SKM-1 treated with dmso at 0.1 percent for 144 hours (cell line): ENCODE results near the gene TRIO.

ENCODE experiments used
- DNase-seq: peaks from one replicate; lab custom pipeline; 2025; ENCODE audit not compliant: unreplicated experiment; lab: John Stamatoyannopoulos, UW

Gene TRIO

DNA sequence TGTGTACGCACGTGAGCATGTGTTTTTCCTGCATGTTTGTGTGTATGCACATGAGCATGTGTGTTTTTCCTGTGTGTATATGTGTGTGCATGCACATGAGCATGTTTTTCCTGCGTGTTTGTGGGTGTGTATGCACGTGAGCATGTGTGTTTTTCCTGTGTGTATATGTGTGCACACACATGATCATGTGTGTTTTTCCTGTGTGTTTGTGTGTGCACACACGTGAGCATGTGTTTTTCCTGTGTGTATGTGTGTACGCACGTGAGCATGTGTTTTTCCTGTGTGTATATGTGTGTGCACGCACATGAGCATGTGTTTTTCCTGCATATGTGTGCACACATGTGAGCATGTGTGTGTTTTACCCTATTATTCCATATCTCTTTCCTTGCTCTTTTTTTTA, 205.9 kb downstream of the TRIO start:
- no peak for DNase-seq

DNA sequence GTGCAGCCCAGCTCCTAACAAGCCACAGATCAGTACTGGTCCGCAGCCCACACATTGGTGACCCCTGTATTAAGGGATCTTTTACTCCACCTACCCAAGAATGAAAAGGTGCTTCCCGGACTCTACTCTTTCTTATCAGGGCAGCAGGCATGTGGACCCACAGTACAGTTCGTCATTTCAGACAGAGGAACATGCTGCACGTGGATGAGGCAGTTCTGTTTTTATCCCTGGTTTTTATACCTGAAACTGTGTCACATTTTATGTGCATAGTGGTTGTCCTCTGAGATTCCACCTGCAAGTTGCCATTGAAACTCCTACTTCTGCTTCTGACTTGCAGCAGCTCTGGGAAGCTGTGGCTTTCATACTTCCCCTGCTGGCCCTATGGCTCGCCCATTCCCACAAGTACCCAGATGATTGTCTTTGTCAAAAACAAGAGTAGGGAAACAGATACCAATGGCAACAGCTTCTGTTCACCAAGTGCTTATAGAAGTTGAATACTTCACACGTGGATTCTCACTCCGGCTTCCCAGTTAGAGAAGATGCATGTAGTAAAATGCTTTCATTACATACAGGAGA, 208.0 kb downstream of the TRIO start:
- DNase-seq, result no peak

DNA sequence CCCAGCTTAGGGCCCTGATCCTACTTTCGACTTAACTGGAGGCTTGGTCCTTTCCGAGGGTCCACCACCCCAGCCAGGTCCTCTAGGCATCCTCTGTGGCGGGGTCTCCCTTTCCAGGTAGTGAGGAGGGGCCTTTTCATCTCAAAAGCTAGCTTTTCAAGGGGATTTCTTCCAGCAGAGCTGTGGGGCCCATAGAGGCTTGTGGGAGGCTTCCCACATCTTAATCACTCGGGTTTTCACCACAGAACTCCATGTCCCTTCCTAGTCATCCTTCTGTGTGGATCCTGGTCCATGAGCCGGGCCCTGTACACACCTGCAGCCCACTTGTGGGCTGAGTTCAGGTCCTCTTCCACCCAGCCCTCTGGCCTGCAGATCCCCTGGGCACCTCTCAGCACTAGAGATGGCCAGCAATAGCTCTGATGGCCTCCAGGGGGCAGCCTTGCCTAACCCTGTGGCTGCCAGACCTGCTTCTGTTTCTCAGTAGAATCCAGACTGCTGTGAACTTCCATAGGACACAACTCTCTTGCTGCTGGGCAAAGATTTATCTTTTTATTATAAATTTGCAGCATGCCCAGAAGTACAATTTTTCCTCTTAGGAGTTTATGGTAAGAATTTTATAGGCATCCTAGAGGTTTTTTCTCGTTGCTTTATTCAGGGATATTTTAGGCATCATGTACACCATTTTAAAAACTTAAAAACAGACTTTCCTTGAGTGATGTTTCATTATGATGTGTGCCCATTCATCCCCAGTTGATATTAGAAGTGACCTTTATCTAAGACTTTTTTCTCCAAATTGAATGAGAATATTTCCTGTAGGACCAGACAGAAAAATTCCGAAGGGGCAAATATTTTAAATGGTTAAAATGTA, 208.9 kb downstream of the TRIO start:
- DNase-seq, result peak; percentile 63

DNA sequence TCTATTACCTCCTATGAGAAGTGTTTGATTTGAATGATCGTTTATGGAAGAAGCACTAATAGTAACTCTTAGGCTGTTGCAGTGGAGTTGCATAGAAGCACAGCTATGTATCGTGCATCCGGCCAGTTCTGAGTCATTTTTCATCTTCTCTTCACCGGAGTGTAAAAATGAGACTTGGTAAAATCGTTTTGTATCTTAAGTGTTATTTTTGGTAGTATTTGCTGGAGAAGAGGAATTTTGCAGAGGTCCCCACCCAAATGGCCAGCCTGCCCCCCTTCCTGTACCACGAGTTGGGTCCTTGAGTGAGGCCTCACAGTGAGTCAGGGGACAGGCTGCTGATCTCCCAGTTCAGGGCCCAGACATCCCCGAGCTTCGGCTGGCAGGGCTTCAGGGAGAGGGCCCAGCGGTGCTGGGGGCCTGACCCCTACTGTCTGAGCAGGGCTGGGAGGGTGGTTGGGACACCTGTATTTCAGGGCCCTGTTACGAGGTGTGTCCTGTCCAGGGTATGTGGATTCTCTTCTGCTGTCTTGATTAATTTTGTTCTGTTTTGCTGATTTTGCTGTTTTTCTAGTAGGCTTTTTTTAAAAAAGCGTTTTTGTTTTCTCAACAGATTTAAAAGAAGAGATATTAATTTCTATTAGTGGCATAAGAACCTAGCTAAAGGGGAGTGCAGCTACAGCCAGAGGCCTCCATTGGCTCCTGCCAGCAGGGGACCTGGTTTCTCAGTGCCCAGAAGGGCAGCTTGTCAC, 210.8 kb downstream of the TRIO start:
- no peak for DNase-seq

DNA sequence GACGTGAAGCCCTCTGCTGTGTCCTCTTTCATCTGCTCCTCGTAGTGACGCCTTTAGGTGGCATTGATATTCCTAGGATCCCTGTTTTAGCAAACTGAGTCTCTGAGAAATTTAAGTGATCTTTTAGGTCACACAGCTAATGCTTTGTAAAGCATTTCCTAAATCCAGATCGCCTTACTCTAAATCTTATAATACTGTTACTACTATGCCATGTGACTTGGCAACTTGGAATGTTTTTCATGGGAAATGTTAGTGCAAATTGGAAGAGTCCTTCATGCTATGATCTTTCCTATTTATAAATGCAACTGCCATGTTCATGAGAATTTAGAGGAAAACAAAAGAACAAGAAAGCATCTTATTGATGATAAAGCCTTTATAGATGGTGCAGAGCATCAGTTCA, 212.2 kb downstream of the TRIO start:
- DNase-seq, result no peak

DNA sequence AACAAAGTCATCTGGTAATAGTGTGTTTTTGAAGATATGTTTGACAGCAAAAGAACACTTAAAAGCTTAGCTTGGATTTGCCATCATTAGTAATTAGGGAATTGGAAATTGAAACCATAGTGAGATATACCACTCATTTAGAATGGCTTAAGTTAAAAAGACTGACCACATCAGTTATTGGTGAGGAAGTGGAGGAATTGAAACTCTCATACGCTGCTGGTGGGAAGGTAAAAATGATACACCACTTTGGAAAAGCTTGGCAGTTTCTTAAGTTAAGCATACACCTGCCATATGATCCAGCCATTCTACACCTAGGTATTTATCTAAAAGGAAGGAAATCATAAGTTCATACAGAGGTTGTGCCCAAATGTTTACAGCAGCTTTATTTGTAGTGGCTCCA, 213.2 kb downstream of the TRIO start:
- no peak for DNase-seq

DNA sequence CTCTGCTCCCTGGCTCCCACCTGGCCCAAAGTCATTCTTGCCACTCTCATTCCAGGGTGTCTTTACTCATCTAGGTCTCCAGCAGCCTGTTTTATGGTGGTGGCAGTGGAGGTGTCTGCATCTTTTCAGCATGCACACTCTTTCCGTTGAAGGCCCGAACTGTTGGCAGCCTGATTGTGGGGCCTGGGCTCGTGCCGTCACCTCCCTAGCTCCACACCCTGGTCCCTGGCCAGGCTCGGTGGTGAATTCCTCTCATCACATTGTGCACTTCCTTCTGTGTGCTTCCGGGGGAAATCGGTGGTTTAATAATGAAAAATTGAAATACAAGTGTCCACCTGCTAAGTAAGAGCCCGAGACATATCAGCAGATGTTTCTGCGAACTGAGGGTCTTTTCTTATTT, 214.3 kb downstream of the TRIO start:
- no peak for DNase-seq

DNA sequence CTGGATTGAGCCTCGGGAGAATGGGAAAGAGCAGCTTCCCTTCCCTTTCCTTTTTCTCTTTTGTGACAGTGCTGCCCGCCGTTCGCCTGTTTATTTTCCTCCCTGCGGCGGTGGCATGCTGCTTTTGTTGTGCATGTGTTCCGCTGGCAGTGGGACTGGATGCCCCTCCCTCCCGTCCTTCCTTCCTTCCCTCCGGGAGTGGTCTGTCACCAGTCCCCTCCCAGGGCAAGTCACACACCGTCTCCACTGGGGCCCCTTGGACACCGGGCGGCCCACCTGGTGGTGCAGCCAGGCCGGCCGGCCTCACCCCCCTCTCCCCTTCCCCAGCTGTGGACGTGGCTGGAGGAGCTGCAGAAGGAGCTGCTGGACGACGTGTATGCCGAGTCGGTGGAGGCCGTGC, 214.7 kb downstream of the TRIO start:
- DNase-seq, result no peak

DNA sequence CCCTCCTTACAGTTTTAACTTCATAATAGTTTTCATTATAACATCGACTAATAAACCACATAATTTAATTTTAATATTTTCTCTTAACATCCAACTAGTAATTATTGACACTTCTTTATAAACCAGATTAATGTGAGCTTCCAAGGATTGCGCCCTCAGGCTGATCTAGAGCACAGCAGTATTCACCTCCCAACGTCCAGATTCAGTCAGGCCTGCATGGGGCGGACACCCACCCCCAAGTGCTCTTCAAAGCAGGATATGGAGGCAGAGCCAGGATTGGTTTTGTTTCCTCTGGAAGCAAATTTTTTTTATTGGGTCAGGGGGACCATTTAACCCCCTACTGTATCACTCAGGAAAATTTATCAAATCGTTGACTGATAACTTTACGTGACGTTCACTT, 215.4 kb downstream of the TRIO start:
- no peak for DNase-seq

DNA sequence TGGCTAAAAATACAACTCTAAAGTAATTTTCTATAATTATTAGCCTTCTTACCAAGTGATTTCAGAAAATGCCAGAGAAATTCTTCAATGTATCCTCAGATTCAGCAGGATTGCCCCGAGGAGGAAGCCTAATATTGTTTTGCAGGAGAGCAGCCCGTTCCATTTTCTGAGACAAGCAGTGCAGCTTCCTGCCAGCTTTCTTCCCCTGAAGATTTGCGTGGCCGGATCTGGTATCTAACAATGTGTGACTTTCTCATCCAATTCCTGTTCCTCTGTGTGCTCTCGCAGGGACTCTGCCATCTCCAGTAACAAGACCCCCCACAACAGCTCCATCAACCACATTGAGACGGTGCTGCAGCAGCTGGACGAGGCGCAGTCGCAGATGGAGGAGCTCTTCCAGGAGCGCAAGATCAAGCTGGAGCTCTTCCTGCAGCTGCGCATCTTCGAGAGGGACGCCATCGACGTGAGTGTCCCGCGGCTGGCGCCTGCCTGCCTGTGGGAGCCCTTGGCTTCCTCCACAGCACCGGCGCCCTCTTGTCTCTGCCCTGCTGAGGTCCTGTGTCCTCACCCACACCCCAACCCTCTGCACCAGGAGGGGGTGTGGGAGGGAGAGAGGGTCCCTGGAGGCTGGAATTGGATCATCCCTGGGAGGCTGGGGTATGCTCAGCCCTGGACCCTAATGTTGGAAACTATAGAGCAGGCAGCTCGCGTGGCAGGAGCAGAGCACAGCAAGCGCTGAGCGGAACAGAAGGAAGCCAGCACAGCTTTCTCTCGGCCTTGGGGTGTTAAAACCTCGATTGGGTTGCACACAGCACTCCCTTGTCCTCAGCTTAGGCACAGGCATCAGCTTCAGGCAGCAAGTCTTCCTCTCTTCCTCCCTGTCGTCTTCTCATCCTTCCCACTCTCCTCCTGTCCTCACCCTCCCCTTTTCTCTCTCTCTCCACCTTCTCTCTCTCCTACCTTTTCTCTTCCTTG, 216.2 kb downstream of the TRIO start:
- no peak for DNase-seq

DNA sequence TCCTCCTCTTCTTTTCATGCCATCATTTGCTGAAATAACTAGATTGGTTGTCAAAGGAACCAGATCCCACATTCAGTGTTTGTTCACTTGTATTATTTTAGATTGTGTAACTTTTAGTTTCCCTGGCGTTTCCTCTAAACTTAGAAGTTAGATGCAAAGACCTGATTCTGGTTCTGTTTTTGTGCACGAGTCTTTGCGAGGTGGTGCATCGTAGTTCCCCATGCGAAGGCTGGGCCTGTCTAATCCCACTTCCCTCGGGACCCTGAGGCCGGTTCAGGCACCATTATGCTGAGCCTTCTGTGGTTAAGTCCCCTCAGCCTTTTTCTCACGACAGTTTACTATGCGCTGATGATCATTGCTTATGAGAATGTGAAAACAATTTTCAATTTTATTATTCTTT, 219.3 kb downstream of the TRIO start:
- no peak for DNase-seq

DNA sequence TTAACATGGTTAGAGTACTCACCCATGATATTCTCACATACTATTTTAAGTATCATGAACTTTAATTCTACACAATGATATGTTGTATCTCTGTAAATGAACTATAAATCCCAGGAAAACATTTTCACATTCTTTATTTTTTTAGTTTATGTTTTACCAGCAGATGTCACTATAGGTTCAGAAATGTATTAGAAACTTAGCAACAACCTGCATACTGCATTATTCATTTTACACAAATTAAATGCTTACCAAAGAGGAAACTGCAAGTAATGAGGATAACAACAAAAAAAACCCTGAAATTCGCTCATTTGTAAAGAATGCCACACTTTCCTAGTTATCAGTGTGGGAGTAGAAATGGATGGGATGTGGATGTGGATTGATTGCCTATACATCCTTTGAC, 221.0 kb downstream of the TRIO start:
- no peak for DNase-seq

DNA sequence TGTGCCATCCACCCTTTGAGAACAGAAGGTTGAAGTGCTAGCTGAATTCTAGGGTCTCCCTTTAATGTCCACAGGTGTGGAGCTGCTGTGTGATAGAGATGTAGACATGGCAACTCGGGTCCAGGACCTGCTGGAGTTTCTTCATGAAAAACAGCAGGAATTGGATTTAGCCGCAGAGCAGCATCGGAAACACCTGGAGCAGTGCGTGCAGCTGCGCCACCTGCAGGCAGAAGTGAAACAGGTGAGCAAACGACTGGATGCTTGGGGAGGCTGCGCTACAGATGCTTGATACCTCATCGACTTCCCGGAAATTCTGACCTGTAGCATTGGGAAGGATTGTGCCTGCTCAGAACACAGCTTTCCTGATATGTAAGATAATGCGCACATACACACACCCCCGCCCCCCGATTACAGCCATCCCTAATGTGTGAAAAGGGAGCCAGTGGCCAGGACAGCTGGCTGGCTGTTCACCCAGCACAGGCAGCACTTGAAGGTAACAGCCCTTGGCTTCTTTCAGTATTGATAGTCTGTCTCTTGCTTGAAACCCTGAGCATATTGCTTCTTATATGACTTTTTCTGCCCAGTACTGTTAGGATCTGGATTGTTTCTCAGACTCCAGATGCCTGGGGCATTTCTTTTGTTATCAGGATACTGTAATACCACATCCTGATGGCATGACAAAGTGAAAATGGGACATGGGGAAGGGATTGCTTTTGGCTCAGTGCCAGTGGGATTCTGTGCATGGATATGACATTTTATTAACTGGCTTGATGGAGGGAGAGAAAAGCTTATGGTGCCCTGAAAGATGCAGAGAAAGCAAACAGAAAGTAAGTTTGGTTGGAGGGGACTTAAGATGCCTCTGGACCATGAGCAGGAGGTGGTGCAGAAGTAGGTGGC, 221.7 kb downstream of the TRIO start:
- no peak for DNase-seq

DNA sequence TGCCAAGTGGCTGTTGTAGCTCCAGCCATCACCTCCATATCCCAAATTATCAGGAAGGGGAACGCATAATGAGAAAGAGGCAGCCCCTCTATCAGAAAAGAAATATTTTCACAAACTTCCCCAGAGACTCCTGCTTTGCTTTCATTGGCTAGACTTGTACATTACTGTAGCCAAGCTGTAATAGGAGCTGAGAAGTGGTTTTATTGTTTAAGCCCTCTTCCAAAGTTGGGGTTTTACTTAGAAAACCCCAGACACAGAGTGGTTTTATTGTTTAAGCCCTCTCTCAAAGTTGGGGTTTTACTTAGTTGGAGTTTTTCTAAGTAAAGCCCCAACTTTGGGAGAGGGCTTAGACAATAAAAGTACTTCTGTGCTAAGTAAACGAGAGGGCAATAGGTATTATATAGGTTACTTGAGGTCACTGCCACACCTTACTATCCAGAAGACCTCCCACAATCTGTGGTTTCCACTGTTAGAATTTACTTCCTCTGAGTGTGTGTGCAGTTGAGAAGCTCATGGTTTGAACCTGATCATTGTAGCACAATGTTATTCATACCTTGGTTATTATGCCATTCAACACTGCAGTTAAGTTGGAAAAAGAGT, 222.8 kb downstream of the TRIO start:
- DNase-seq, result no peak

DNA sequence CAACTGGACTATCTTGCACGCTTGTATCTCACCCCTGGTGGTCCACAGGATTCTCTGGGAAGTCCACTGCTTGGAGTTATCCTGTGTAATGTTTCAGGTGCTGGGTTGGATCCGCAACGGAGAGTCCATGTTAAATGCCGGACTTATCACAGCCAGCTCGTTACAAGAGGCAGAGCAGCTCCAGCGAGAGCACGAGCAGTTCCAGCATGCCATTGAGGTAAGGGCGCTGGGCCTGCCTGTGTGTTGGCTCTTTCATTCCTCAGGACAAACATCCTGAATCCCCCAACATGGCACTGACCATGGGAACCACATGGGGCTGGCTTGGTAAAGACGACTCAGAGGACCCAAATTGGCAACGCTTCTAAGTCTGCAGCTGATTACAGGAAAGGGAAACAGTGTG, 223.6 kb downstream of the TRIO start:
- no peak for DNase-seq

DNA sequence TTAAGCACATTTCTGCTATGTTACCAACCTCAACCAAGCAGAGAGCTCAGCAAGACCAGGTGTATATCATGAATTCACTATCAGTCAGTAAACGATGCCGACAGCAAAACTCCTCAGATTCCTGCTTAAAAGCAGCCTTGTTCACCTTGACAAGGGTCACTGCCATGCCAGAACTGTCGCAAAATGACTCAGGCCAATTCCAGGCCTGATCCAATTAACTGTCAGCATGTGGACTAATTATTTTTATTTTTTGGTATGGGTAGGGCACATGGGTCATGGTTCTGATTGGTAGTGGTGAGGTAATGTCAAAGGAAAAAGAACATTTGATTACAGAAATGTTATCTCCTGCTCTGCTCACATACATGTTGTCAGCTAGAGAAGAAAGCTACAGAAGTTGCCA, 224.2 kb downstream of the TRIO start:
- DNase-seq, result no peak

DNA sequence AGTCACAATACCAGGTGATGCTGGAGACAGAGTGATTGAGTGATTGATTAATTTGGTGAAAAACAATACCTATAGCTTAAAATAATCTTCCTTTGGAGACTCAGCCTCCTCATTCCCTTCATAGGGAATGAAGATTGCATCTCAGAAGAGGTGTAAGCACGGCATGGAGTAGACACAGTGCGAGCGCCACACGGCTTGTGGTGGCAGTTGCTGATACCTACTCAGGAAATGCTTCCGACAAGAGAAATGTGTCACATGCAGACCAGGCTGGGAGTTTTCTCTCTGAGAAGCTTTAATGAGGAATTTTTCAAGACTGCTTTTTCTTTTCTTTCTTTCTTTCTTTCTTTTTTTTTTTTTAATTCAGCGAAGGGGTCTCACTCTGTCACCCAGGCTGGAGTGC, 226.6 kb downstream of the TRIO start:
- DNase-seq, result no peak

DNA sequence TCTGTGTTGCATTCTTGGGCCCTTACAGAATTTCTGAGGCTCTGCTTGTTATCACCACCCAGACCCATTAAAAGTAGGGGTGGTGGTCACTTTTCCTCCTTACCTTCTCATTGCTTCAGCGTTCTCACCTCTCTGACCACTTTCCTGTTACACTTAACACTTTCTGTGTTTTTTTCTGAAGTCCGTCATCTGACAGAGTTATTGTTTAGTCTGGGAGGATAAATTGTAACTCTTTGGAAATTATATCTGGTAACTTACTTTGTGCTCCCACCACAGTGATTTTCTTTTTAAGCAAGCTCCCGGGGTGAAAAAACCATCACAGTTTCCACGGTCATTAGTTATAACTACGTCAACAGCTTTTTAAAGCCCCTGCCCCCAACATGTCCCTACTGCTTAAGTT, 227.2 kb downstream of the TRIO start:
- no peak for DNase-seq

DNA sequence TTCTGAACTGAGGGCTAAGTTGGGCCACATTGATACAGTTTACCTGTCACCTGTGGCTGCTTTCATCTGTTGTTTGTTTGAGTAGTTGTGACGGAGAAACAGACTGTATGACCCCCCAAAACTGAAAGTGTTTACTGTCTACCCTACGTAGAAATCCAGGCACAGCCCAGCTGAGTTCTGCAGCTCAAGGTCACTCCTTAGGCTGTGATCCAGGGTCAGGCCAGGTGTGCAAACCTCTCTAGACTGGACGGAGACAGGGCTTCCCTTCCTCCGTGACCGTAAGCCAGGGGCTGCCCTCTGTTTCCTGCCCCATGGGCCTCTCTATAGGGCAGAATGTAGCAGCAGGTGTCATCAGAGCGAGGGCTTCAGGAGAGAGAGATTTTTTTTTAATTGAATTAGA, 230.5 kb downstream of the TRIO start:
- DNase-seq, result no peak

DNA sequence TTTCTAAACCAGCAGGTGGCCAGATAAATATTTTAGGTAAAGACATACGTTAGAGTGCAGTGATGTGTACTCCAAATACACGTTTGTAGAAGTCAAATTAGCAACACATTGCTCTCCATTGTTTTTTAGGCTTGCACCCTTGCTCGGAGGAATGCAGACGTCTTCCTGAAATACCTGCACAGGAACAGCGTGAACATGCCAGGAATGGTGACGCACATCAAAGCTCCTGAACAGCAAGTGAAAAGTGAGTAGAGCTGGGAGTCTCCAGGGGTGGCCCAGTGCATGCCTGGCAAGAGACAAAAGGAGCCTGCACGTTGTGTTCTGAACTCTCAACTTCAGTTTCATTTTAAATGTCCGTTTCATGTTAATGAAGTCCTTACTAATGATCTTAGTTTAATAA, 231.0 kb downstream of the TRIO start:
- no peak for DNase-seq
